TTC549 (cell line): ENCODE results near the gene TLE3.
"Not testable (repeated sequence)": the region's sequence is repeated elsewhere in the genome, so short reads cannot be mapped to it uniquely, and the experiment has no call there.

Source experiments
- FAIRE-seq: peaks from 2 replicates; lab custom pipeline; 2012; peaks lifted over from hg19 to GRCh38; lab: Jason Lieb, UNC

TLE3 gene

GRCh38 chr15:70125605-70126004 lies 27.9 kb upstream of the TLE3 start:
- no peak for FAIRE-seq

GRCh38 chr15:70121624-70122302 lies 24.0 kb upstream of the TLE3 start:
- no peak for FAIRE-seq

GRCh38 chr15:70120958-70121623 lies 23.4 kb upstream of the TLE3 start:
- FAIRE-seq = no peak

- no peak for FAIRE-seq
These were observed 22.3 kb upstream of the TLE3 start for GRCh38 chr15:70119911-70120508.

DNA sequence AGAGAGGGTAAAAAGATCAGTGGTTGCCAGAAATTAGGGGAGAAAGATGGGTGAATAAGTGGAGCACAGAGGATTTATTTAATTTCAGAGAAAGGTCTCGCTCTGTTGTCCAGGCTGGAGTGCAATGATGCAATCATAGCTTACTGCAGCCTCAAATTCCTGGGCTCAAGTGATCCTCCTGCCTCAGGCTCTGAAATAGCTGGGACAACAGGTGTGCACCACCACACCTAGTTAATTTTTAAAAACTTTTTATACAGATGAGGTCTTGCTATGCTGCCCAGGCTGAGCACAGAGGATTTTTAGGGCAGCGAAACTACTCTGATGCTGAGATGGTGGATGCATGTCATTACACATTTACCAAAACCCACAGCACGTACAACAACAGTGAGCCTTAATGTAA lies 20.9 kb upstream of the TLE3 start:
- no peak for FAIRE-seq

DNA sequence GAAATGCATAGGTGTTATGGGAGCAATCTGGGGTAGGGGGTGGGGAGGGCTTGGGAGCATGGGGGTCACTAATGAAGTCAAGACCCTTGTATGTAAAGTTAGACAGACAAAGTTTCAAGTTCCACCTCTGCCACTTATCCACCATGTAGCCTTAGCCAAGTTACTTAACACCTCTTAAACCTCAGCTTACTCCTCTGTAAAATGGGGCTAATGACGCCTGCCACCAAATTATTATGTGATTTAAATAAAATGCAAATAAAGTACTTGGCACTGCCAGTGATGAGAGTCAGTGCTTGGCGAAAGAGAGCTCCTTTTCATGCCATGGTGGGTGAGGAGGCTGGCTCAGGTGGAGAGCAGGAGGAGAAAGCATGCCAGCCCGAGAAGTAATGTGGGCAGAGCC lies 18.6 kb upstream of the TLE3 start:
- no peak for FAIRE-seq

GRCh38 chr15:70114221-70114620 lies 16.5 kb upstream of the TLE3 start:
- FAIRE-seq = no peak

GRCh38 chr15:70113304-70113700 lies 15.6 kb upstream of the TLE3 start:
- FAIRE-seq = no peak

DNA sequence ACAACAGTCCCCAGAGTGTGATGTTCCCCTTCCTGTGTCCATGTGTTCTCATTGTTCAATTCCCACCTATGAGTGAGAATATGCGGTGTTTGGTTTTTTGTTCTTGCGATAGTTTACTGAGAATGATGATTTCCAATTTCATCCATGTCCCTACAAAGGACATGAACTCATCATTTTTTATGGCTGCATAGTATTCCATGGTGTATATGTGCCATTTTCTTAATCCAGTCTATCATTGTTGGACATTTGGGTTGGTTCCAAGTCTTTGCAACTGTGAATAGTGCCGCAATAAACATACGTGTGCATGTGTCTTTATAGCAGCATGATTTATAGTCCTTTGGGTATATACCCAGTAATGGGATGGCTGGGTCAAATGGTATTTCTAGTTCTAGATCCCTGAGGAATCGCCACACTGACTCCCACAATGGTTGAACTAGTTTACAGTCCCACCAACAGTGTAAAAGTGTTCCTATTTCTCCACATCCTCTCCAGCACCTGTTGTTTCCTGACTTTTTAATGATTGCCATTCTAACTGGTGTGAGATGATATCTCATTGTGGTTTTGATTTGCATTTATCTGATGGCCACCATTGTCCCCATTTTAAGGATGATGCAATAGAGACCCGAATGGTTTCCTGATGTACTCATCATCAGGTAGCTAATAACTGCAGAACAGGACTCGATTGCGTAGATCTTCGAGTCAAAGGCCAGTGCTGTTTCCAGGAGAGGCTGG lies 15.0 kb upstream of the TLE3 start:
- FAIRE-seq = not testable (repeated sequence)

- FAIRE-seq = no peak
These were observed 14.3 kb upstream of the TLE3 start for GRCh38 chr15:70112074-70112395.

DNA sequence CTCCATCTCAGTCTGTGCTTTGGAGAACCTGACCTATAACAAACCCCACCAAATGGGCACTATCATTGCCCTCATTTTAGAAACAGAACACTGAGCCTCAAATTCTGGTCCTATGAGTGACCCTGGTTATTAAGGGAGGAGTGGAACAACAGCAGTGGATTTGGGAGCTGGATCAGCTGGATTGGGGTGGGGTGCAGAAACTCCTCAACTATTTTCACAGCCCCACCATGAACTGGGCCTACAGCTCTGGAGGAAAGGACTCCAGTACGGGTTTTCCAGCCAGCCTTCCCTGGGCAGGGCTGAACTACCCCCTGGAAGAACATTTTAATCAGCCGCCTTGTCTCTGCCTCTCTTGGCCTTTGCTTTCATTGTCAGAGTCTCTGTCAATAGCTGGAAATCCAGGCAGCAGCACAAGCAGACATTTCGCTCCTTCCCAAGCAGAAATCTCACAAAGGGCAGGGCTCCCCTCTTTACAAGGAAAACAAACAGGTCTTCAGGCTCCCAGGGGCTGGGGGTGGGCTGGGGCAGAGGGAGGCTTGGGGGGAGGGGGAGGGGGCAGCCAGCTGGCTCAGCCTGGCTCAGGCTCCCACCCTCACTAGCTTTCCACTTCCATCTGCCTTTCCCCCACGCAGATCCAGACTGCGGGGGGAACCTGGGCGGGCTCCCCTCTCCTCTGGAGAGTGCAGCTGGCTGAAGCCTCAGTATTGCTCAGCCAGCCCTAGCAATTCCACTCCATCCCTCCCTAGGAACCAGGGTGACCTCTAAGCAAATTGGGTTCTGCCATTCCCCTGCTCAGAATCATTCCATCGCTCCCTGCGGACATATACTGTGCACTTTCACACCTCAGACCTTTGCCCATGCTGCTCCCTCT lies 13.7 kb upstream of the TLE3 start:
- FAIRE-seq = peak; percentile 67

DNA sequence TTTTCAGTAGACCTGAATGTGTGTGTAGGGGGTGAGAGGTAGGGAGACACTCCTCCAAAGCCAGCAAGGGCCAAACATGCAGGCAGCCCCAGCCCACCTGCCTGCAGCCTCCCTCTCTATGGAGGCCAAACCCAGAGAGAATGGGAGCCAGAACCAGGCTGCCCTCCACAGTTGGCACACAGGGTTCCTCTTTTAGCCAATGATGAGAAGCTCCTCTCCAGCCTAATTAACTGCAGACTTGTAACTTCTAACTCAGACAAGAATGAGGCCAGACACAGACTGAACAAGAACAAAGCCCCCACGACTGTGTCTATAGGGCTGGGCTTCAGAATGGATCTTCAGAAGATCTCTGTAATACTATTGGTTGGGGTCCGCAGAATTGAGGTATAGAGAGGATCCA lies 12.3 kb upstream of the TLE3 start:
- FAIRE-seq = no peak

DNA sequence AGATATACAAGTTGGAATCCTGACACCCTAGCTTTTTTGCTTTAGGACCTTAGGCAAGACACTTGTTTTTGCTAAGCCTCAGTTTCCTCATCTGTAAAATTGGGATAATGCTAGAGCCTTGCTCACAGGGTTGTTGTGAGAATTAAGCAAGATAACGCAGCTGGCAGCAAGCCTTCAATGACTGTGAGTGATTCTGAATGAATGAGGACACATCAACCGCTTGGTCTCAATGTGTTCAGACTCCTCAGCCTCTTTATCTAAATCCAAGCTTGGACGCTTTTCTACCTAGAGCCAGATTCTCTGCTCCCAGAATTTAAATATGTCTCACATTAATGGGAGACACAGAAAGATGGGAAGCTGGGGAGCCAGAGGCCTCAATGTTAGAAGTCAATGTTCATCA lies 11.8 kb upstream of the TLE3 start:
- FAIRE-seq = no peak

DNA sequence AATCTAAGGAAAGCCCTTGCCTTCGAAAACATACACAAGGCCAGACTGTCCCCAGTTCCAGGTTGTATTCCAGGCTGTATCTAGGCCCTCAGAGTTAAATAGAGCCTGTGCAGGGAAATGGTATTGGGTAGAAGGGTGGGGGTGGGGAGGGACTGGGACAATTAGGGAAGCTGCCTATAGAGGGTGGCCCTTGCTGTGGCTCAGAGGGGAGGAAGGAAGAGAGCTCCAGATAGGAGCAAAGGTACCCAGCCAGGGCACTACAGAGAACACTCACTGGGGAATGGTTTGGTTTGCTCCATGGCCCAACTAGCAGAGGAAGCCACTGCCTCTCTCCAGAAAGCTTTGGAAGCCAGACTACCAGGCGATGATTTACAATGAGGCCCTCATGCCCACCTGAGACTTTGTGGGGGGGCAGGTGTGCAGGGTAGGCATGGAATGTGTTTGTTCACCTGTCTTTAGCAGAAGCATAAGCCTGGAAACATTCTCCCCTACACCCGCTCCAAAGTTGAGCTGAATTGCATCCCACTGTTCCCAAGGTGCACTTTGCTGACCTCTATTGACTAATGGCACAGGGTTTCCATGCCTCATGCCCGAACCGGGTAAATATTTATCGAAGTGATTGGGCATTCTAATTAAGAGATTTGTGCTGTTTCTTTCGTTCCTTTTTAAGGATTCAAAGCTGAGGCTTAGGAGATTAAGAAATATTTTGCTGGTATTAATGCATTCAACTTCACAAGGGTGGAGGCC lies 6.3 kb upstream of the TLE3 start:
- FAIRE-seq = no peak

GRCh38 chr15:70102827-70103226 lies 5.1 kb upstream of the TLE3 start:
- no peak for FAIRE-seq

GRCh38 chr15:70101459-70102113 lies 3.9 kb upstream of the TLE3 start:
- FAIRE-seq = peak; percentile 90

GRCh38 chr15:70100474-70101341 lies 3.0 kb upstream of the TLE3 start:
- FAIRE-seq = no peak

DNA sequence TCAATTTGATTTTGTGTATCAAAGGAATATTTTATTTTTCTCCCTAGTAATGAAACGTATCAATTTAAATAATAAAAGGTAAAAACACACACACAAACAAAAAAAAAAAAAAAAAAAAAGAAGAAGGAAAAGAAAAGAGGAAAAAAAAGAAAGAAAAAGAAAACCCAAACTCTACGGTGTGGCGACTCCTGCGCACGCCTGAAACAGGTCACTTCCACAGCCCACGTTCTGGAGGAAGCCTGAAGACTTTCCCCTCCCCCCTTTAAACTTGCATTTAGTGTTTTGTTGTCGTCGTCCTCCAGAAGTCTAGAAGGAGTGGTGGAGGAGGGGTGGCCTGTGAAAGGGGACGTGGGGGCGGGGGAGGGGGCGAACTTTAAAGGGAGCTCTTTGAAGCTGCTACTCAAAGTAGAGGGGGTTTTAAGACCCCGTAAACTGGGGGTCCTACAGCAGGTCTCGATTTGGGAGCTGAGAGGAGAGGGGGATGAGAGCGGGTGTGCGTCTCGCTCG lies 2.3 kb upstream of the TLE3 start:
- FAIRE-seq = no peak

DNA sequence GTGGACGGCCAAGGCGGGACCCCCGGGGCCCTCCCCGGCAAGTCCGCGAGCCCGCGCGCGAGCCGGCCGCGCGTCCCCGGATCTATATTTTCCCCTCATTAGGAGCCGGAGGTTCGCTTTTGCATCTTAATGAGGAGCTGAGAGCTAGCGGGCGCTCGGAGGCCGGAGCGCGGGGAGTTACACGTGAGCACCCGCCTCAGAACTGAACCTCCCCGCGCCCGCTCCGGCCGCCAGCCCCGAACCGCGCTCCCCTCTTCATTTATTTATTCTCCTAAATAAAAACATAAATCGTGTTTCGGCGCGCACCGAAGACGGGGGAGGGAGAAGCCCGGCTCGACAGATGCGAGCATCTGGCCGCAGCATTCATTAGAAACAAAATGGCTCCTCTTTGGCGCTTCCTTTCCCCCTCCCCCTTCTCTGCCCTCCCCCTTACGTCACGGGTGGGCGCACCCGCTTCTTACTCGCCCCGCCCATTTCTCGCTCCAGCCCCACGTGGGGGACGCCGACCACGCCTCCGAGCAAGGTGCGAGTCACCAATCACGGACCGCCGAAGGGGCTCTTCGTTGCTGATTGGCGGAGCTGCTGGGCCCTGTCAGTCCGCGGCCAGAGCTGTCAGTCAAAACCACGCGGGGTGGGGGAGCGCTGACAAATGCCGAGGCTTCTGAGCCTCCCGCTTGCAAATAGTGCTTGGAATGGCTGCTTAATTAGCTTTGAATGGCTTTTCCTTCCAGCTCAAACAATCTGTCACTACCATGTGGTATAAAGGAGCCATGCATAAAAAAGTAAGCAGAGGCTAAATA lies 1.6 kb upstream of the TLE3 start:
- peak; percentile 92 for FAIRE-seq
